Measurements from ENCODE around the gene ZDHHC14. TPM values are rescaled to one million over a fixed set of nuclear protein-coding genes. Genes with fewer than 3 reads are reported as not detected.
"Not testable (repeated sequence)": the region's sequence is repeated elsewhere in the genome, so short reads cannot be mapped to it uniquely, and the experiment has no call there.

ZDHHC14 gene
- total RNA-seq, 1 experiment from 2014 or later = 5.5 TPM

DNA sequence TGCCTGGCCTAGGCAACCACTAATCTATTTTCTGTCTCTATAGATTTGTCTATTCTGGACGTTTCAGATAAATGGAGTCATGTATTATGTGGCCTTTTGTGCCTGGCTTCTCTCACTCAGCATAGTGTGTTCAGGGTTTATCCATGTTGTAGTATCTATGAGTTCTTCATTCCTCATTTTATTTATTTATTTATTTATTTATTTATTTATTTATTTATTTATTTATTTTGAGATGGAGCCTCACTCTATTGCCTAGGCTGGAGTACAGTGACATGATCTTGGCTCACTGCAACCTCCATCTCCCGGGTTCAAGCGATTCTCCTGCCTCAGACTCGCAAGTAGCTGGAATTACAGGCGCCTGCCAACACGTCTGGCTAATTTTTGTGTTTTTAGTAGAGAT lies 86.3 kb downstream of the ZDHHC14 start:
- DNase-seq (ENCODE audit: low spot score) = not testable (repeated sequence)

DNA sequence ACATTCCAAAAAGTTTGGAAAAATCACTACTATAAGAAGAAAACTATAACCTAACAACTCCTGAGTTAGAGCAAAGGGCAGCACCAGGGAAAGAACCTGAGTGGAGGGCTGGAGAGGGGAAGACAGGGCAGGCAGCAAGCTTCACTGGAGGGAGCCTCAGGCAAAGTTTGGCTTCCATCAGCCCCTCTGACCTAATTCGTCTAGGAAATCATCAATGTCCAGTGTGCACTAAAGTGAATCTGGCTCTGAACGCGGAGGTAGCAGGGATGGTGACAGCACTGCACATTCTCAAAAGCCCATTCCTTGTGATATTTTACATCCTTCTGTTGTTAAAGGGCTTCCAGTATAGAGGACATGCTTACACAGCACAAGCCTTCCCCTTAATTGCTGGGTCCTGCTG lies 87.1 kb downstream of the ZDHHC14 start:
- DNase-seq (ENCODE audit: low spot score) = no peak

DNA sequence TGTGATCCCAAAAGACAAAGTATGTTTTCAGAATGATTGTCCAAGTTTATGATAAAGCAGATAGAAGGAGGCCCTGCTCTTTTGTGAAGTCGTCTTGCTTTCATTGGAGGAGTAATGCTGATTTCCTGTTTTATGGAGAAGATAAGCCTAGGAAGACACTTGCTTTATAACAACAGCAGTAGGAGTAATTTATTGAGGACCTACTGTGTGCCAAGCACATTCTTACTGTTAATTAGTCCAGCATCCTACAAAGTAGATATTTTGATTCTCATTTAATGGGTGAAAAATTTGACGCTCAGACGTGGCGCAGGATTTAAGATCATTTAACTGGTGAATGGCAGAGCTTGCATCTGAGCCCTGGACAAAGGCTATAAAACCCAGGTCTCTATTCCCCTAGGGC lies 87.6 kb downstream of the ZDHHC14 start:
- DNase-seq (ENCODE audit: low spot score) = no peak

DNA sequence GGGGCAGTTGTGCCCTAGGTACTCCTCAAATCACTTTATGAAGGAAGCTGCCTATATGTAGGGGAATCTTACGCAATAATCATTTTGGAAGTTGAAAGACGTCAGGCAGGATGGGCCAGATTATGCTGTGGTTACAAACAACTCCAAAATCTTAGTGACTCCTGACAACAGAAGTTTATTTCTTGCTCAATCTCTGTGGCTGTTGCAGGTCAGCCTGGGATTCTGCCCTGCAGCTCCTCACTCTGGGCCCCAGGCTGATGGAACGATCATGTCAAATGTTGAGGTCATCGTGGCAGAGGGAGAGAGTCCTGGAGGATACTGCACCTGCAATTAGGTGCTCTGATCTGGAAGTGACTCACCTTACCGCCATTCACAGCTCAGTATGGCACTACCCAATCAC lies 88.4 kb downstream of the ZDHHC14 start:
- DNase-seq (ENCODE audit: low spot score) = no peak

DNA sequence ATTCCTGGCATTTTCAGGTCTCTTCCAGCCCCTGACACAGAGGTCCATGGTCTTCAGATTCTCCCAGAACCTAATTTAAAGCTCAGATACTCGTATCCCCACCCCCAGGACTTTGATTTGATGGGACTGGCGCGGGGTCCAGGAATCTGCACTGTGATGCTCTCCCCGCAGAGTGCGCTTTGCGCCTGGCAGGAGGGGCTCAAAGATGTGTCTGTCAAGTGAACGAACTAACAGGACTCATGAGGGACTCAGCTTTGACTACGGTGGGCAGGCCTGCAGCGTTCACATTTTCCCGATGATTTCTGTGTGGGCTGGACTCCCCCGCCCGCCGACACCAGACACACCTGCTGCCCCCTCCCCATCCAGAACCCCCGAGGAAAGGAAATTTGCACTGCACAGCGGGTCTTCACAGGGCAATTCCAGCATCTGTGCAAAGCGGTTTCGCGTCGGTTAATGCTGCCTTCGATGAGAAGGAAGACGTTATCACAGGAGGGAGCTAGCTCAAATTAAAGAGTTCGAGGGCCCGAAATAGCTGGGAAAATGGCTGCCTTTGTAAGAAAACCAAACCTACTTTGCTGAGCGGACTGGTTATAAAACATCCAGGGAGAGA lies 90.2 kb downstream of the ZDHHC14 start:
- no peak for DNase-seq (ENCODE audit: low spot score)

DNA sequence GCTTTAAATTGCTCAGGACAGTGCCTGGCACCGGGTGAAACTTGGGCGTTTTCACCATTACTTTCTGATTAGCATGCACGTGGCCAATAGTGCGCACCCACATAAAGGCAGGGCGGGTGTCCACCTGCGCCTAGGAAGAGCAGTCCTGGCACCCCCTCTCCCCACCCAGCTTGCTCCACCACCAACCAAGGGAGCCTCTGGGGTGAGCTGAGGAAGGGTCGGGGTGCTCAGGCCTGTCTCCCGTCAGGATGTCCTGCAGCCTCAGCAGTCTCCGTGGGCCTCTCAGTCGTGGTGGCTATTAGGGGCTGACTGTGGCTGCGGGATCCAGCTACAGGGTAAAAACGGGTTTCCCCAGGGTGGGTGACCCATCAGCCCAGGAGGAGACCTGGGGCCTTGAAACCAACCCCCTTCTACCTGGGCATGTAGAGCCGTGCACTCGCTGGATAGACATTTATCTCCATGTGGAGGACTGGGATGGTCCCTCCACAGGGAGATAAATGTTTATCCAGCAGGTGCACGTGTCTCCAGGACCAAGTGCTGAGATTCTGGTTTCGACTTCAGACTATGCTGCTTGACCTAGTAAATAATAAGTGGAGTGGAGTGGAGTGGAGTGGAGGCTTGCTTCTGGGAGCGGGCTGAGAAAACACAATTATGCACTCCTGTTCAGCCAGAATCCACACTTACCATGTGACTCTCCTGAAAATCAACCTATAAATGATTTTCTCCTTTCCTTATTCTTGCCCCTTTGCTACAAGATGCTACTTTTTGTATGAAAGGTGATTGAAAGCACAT lies 91.1 kb downstream of the ZDHHC14 start:
- no peak for DNase-seq (ENCODE audit: low spot score)

DNA sequence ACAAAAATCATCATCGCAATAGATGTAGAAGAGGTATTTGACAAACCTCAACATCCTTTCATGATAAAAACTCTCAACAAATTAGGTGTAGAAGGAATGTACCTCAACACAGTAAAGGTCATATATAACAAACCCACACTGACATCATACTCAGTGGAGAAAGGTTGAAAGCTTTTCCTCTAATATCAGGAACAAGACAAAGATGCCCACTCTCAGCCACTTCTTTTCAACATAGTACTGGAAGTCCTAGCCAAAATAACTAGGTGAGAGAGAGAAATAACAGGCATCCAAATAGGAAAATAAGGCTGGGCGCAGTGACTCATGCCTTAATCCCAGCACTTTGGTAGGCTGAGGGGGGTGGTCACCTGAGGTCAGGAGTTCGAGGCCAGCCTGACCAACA lies 95.8 kb downstream of the ZDHHC14 start:
- DNase-seq (ENCODE audit: low spot score) = no peak

DNA sequence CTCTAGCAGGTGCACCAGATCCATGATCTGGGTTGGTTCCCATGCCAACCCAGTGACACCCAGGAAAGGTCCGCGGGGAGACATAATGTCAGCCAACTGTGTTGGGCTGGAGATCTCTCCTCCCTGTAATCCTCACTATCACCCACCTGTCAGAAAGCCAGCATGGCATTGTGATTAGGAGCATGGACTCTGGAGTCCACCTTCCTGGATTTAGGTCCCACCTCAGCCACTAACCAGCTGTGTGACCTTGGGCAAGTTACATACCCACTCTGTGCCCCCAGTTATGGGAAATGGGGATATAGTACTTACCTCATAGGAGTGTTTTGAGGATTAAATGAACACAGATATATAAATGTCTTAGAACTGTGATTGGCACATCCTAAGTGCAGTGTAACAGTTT lies 97.9 kb downstream of the ZDHHC14 start:
- DNase-seq (ENCODE audit: low spot score) = no peak

DNA sequence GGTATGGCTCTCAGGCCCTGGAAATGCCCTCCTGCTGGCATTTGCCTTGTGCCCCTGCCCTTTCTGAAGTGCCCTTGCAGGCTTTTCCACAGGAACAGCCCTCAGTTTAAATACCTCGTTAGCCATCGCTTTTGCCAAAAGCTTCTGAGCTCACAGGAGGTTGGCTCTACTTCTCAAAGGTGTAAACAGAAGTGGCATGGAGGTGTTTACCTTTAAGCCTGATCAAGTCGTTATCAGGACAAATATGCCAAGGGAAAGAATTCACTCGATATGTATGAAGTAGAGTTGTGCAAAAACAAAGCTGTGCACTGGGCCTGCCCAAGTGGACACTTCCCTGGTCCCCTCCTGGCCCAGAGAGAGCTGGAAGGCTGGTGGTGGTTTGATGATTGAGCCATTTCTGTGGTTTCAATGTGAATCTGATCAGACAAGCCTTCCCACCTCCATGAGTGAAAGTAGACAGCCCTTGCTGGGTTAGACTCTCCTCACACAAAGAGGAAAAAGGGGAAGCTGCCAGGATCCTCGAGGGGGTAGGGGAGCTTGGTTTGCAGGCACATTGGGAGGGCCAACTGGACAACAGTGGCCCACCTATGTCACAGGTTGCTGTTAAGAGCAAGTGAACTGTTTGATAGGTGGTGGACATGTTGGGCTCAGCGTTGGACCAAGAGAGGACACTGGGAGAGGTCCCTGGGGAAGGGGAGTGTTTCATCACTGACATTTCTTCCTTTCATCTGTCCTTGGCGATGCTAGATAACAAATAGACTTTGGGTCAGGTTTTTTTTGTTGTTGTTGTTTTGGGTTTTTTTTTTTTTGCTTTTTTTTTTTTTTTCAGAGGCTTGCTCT lies 98.7 kb downstream of the ZDHHC14 start:
- no peak for DNase-seq (ENCODE audit: low spot score)

DNA sequence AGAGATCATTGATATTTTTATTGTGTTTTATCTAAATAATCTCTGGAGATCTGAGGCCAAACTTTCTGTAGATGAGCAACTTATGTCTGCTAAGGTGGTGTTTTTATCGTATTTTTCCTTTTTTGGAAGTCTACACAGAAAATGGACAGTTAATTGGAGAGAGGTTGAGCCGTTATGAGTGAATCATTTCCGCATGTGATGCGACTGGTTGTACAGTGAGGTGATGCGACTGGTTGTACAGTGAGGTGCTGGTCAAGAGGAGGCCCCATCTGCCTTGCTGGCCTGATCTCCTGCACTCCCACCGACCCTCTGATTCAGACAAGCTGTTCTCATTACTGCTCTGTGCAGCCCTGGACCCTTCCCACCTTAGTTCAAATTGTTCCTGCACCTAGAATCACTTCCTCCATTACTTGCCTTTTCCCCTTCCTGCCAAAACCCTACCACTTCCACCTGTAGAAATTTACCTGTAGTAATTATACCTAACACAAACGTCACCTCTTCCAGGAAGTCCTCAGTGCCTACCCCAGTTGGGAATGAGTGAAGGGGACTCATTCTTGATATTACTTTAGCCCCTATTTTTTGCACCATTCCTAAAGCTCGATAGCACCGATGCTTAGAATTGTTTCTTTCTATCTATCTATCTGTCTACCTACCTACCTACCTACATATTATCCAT lies 100.3 kb downstream of the ZDHHC14 start:
- DNase-seq (ENCODE audit: low spot score) = no peak

DNA sequence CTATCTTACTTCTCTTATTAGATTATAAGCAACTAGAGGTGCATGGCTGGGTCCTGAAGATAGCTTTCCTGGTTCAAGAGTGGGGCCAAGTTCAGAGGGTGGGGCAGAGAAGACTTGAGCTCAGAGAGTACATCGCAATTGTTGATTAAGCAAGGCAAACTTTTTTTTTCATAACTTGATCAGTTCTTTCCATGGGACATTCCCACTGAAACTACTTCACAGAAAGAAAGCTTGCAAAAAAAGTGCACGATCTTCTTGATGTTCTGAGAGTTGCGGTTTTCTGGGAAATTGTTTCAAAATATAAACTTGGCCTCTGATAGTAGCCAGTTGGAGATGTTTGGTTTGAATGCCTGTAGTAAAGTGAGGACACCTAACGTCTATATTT lies 100.9 kb downstream of the ZDHHC14 start:
- DNase-seq (ENCODE audit: low spot score) = no peak

DNA sequence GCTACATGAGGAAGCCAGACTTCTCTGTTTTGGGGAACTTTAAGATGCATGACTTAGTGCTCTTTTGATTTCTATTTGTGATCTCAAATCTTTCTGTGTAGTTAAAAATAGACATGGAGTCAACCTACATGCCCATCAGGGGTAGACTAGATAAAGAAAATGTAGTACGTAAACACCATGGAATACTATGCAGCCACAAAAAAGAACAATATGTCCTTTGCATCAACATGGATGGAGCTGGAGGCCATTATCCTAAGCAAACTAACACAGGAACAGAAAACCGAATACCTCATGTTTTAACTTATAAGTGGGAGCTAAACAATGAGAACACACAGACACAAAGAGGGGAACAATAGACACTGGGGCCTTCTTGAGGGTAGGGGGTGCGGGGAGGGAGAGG lies 102.8 kb downstream of the ZDHHC14 start:
- no peak for DNase-seq (ENCODE audit: low spot score)

DNA sequence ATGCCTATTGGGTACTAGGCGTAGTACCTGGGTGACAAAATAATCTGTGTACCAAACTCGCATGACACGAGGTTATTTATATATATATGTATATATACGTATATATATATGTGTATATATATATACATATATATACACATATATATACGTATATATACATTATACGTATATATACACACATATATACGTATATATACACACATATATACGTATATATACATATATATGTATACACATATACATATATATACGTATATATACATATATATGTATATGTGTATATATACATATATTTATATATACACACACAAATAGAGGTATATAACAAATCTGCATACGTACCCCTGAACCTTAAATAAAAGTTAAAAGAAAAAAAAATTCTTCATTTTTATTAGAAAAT lies 103.2 kb downstream of the ZDHHC14 start:
- DNase-seq (ENCODE audit: low spot score) = no peak

DNA sequence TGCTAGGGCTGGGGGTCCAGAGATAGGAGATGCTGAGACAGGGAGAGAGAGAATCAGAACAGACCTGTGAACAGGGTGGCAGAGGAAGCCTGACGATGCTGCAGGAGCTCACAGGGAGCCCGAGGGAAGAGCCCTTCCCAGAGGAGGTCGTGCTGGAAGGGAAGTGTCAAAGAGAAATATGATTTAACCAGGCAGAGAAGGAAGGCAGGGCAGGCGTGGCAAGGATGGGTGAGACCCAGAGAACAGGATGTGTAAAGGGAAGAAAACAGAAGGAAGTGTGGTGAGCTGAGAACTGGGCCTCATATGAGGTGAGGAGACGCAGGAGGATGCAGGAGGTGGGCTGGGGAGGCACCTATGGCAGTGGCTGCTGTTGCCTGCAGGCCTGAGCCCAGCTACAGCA lies 105.6 kb downstream of the ZDHHC14 start:
- no peak for DNase-seq (ENCODE audit: low spot score)

DNA sequence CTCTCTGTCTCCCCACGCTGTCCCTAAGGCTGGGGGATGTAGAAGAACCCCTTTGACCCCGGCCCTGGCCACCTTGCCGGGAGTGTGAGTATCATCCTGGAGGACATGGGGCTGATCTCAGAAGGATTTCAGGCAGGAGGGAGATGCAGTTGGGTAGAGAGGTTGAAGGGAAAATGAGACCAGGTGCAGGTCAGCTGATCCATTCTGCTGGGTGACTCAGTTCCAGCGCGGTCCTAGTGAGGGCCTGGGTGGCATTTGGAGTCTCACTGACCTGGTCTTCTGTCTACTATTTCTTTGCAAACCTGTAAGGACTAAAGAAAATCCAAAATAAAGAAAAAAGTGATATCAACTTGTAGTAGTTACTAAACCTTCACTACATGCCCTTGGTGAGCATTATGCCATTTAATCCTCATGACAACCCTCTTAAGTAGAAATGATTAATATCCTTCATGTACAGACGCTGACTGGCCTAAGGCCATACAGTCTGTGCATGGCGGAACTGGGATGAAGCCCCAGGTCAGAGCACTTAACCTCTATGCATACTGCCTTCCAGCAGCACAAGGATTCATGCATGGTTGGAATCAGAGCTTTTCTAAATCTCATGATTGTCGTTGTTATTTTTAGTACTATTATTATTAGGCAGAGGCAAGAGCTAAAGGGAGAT lies 106.3 kb downstream of the ZDHHC14 start:
- no peak for DNase-seq (ENCODE audit: low spot score)

DNA sequence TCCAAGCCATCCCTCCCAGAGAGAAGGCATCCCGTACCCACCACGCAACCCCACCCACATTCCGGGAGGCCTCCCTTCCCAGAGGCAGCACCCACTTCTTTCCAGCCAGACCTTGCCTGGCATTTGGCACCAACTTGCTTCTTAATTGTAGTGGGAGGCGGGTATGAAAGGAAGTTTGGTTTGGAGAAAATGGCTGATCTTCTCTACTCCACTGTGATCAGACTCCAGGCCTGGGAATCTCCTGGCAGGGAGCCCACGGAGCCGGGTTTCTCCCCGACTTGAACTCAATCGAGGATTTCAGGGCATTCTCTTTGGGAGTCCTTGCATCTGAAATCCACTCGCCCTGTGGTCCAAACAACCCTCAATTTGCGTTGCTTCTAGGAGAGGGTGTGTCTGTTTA lies 107.1 kb downstream of the ZDHHC14 start:
- DNase-seq (ENCODE audit: low spot score) = no peak

DNA sequence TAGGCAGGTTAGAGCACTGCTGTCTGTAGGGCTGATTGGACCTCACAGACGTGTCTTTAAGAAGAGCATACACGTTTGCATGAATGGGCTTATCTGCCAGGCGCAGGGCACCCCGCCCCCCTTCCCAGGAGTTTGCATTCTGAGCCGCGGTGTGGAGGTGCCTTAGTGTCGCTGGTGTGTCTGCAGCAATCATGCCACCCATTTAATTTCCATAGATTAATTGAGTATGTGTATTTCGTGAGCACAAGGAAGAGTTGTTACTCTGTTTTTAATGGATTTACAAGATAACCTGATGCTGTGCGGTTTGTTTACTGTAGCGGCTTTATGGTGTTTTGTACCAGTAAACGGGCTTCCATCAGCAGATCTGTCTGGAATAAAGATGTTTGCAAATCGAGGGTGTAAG lies 107.7 kb downstream of the ZDHHC14 start:
- DNase-seq (ENCODE audit: low spot score) = no peak

DNA sequence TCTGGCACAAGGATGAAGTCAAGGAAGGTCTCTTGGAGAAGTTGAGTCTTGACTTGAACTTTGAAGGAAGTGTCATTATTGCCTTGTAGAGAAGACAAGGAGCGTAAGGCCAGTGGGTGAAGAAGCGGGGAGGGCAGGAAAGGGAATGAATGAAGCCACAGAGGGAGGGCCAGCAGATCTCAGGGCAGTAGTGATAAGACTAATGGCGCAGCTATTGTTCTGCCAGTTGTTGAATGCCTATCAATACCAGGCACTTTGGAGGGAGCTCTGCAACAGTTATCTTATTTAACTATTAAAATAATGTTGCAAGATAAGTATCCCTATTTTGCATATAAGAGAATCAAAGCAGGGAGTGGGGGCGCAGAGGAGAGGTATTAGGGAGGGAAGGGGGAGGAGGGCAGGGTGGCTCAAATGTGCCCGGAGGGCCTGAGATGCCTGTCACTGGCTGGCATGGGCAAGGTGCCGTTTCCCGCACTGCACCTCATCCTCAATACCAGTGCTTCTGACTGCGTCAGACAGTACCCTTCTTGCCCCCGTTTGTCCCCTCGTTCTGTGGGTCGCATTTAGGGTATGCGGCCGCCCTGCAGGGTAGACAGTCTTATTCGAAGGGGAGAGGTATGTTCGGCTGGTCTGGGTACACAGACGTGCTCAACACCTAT lies 109.8 kb downstream of the ZDHHC14 start:
- no peak for DNase-seq (ENCODE audit: low spot score)

DNA sequence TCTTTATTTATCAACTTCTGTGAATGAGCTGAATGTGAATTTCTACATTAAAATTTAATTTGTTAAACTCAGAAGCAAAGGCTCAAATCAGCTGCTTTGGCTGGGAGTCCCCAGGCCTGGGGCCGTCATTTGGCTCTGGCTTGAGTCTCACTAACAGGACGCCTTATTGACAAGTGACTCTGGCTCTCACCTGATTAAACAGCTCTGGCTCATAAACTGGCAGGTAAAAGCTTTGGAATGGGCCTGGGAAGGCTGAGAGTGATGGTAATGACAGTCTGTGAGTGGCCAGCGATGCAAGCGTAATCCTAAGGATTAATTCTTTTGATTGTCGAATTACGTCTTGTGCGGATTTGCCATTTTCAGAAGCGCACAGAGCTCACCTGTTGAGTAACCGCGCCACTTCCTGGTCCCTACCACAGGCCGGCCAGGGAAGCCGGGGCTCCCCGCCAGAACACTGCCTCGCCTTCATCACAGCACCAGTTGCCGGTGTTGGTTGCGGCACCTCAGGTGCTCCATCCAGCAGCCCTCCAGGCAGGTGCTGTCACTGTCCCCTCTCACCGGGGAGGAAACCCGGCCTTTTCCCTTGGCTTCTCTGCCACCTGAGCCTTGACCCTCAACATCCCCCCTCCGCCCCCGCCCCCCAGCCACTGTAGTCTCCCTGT lies 110.7 kb downstream of the ZDHHC14 start:
- no peak for DNase-seq (ENCODE audit: low spot score)

DNA sequence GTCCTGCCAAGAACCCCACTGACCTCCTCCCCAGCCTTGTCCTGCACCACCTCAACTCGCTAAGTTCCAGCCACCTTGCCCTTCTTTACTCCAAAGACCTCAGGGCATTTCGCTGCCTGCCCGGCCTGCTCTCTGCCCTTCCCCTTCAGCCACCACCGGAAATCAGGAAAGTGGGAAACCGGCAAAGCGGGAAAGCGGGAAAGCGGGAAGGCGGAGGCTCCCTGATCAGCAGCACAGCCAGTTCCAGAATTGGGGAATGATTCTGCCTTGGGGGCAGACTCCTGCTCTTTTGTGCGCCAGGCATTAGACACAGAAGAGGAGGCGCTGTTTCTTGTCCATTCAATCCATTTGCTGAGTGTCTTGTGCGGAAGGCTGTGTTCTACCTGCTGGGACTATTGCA lies 111.3 kb downstream of the ZDHHC14 start:
- DNase-seq (ENCODE audit: low spot score) = no peak

DNA sequence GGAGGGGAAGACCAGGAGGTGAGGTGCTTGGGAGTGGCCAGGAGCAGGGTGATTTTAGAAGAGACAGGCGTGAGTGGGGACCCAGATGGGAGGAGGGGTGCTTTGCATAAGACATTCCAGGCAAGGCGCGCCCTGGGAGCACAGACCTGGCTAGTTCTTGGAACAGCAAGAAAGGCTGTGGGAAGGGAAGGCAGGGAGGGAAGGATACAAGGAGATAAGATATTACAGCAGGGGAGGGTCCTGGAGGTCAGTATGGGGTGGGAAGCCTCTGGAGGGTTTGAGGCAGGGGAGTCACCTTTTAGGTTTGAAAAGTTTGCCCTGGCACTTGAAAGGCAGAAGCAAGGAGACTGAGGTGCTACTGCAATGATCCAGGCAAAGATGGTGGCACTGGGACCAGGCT lies 111.8 kb downstream of the ZDHHC14 start:
- no peak for DNase-seq (ENCODE audit: low spot score)

Data from A172 (cell line).